Fibroblast of lung (primary cell): ENCODE measurements around the gene ADGRD1. TPM values are rescaled to one million over a fixed set of nuclear protein-coding genes. Genes with fewer than 3 reads are reported as not detected.

Experiments
- DNase-seq, 2 donors: peaks; one replicate each; pipeline versions ENCODE4 v3.0.0 to v3.0.0-alpha.2; 2010; ENCODE audit warnings: low read depth in 2 of 2
- H2AFZ ChIP-seq: 2 replicates; pipeline ENCODE4 v1.5.1; 2012; ENCODE audit warnings: low read length, control low read depth, inconsistent platforms
- H3K27ac ChIP-seq: 2 replicates; pipeline ENCODE4 v1.5.1; 2011; ENCODE audit warnings: low read length, control low read depth; ENCODE audit not compliant: insufficient read depth
- H3K27me3 ChIP-seq: 2 replicates; pipeline ENCODE4 v1.5.1; 2011; ENCODE audit warnings: mild to moderate bottlenecking, low read length; ENCODE audit not compliant: control insufficient read depth, insufficient read depth
- H3K36me3 ChIP-seq: 2 replicates; pipeline ENCODE4 v1.5.1; 2011; ENCODE audit warnings: low read length; ENCODE audit not compliant: control insufficient read depth, insufficient read depth
- H3K4me1 ChIP-seq: 2 replicates; pipeline ENCODE4 v1.5.1; 2011; ENCODE audit warnings: low read length; ENCODE audit not compliant: control insufficient read depth, insufficient read depth; ENCODE audit errors: extremely low read depth
- H3K4me2 ChIP-seq: 2 replicates; pipeline ENCODE4 v1.5.1; 2011; ENCODE audit warnings: low read length, control low read depth; ENCODE audit not compliant: insufficient read depth; ENCODE audit errors: extremely low read depth
- H3K4me3 ChIP-seq, 4 experiments: fragments of 200-600 bp in 1 of 4; sonication (generic) in 1 of 4; replicated peaks in 1 of 4; 2 replicates each; pipeline ENCODE4 v1.5.1; 2011 to 2016; ENCODE audit warnings: low read length in 4 of 4, low read depth in 3 of 4, mild to moderate bottlenecking in 3 of 4, control low read depth in 2 of 4, inconsistent platforms in 1 of 4, mixed read lengths in 1 of 4; ENCODE audit not compliant: insufficient read depth in 1 of 4; ENCODE audit errors: control extremely low read depth in 1 of 4
- H3K79me2 ChIP-seq: 2 replicates; pipeline ENCODE4 v1.5.1; 2012; ENCODE audit warnings: mild to moderate bottlenecking, low read length, inconsistent platforms; ENCODE audit not compliant: control insufficient read depth, insufficient read depth
- H3K9ac ChIP-seq: 2 replicates; pipeline ENCODE4 v1.5.1; 2011; ENCODE audit warnings: mild to moderate bottlenecking, low read length, control low read depth; ENCODE audit not compliant: insufficient read depth
- H3K9me3 ChIP-seq: 2 replicates; pipeline ENCODE4 v1.5.1; 2012; ENCODE audit warnings: low read depth, low read length; ENCODE audit not compliant: control insufficient read depth, insufficient read depth
- H4K20me1 ChIP-seq: 2 replicates; pipeline ENCODE4 v1.5.1; 2011; ENCODE audit warnings: low read length; ENCODE audit not compliant: control insufficient read depth, insufficient read depth; ENCODE audit errors: extremely low read depth
- EZH2 ChIP-seq: IDR thresholded peaks from 2 replicates; pipeline ENCODE4 v1.5.1; 2012; ENCODE audit warnings: low read length, control low read depth, mild to moderate bottlenecking; ENCODE audit errors: missing control alignments
- polyA plus RNA-seq, 2 donors: library from polyadenylated mRNA; depleted of rRNA in 1 of 2; stranded (reverse) in 1 of 2; unstranded in 1 of 2; fragments of >200 nt; gene quantifications; 2 replicates each; pipeline ENCODE4 v1.2.1, GENCODE V29; 2011 to 2012; ENCODE audit warnings: missing spikeins in 1 of 2
- total RNA-seq: library from RNA; depleted of rRNA; stranded (reverse); fragments of >200 nt; gene quantifications from 2 replicates; pipeline ENCODE4 v1.2.1, GENCODE V29; 2014
- TF ChIP-seq, protein P1 (sequence below), 2 donors: IDR thresholded peaks in 1 of 2; conservative IDR thresholded peaks in 1 of 2; 1 replicate in 1 of 2; 2 replicates in 1 of 2; pipeline ENCODE4 v1.5.1; 2011 to 2012; ENCODE audit warnings: low read length in 2 of 2, control low read depth in 1 of 2, inconsistent platforms in 1 of 2, low read depth in 1 of 2, mild to moderate bottlenecking in 1 of 2

ADGRD1 gene
- total and polyA plus RNA-seq, 2 donors (not counting 1 experiment from before 2014, with no cell fraction given): 7.3 to 11.6 TPM

DNA sequence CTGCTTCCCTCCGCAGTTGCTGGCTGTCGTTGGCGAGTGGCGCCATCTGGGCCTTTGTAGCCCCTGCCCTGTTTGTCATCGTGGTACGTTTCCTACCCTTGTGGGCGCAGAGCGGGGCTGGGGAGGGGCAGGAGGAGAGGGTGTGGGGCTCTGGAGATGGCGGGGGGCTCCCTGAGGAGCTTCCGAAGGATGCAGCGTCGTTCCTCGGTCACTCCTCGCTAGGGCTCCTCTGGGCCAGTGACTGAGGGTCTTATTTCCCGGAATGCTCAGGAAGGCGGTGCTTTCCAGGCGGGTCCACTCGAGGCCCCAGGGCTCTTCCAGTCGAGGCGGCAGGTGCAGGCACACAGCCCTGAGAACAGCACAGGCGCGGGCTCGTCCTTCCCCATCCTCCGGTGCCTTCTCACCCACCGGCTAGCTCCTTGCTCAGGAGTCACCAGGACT lies 167.1 kb downstream of the ADGRD1 start:
- DNase-seq: no peak
- H3K79me2 ChIP-seq: no peaks in the 10 kb centered on the region

DNA sequence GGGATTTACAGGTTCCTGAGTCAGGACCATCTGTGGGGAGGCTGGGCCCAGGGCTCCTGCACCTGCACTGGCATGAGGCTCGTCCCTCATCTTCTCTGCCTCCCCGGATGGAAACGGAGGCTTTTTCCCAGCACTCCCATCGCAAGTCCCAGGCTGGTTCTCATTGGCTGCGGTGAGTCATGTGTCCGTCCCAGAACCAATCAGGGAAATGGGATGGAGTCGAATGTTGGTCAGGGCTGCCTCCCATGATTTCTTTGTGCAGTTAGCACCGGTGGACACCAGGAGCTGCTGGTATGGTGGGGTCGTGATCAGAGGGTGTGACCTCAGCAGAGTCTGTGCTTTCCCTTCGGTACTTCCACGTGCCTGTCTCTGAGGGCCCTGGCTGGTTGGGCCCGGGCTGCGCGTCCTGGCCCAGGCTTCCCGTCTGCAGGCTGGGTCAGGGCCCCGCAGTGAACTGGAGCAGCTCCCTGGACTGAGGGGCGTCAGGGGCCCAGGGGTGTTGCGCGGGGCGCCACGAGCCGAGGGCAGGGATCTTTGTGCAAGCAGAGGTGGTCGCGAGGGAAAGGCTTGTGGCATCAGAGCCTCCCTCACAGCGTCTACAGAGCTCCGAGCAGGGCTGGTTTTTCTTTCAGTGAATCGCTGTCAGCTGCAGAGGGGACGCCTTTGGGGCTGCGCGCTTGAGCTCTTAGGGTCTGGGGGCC lies 168.1 kb downstream of the ADGRD1 start:
- Histone ChIP-seq H4K20me1 (no peaks in the 10 kb centered on the region), H2AFZ (no peak overlapping the region), H3K79me2 (no peaks in the 10 kb centered on the region), H3K9ac (no peak overlapping the region), H3K36me3 (no peaks in the 10 kb centered on the region), H3K4me3 (no peak overlapping the region), H3K4me2 (no peak overlapping the region), H3K4me1 (no peaks in the 10 kb centered on the region), H3K27ac (no peak overlapping the region), H3K9me3 (no peaks in the 10 kb centered on the region), H3K27me3 (no peaks in the 10 kb centered on the region)
- TF ChIP-seq, protein P1, sequence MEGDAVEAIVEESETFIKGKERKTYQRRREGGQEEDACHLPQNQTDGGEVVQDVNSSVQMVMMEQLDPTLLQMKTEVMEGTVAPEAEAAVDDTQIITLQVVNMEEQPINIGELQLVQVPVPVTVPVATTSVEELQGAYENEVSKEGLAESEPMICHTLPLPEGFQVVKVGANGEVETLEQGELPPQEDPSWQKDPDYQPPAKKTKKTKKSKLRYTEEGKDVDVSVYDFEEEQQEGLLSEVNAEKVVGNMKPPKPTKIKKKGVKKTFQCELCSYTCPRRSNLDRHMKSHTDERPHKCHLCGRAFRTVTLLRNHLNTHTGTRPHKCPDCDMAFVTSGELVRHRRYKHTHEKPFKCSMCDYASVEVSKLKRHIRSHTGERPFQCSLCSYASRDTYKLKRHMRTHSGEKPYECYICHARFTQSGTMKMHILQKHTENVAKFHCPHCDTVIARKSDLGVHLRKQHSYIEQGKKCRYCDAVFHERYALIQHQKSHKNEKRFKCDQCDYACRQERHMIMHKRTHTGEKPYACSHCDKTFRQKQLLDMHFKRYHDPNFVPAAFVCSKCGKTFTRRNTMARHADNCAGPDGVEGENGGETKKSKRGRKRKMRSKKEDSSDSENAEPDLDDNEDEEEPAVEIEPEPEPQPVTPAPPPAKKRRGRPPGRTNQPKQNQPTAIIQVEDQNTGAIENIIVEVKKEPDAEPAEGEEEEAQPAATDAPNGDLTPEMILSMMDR (conservative IDR thresholded peaks at IDR 0.05 in 1 of 2, IDR thresholded peaks at IDR 0.05 in 1 of 2; ENCODE audit: low read depth in 1 of 2, low read length in 2 of 2): no peak
- no peak for TF ChIP-seq EZH2
- no peak for DNase-seq

More for the DNA sequence above, 167.1 kb downstream of the ADGRD1 start:
- H3K9ac ChIP-seq: no peak overlapping the region
- no peaks in the 10 kb centered on the region for H3K4me1 ChIP-seq
- H3K27me3 ChIP-seq: no peaks in the 10 kb centered on the region
- no peak for TF ChIP-seq EZH2
- TF ChIP-seq, protein P1 (conservative IDR thresholded peaks at IDR 0.05 in 1 of 2, IDR thresholded peaks at IDR 0.05 in 1 of 2; ENCODE audit: low read depth in 1 of 2, low read length in 2 of 2): no peak
- H4K20me1 ChIP-seq: no peaks in the 10 kb centered on the region
- no peaks in the 10 kb centered on the region for H3K36me3 ChIP-seq
- H3K9me3 ChIP-seq: no peaks in the 10 kb centered on the region
- H3K4me2 ChIP-seq: no peak overlapping the region
- no peak overlapping the region for H3K27ac ChIP-seq
- H2AFZ ChIP-seq: no peak overlapping the region
- H3K4me3 ChIP-seq: no peak overlapping the region

- Histone ChIP-seq H3K27ac (no peak overlapping the region), H3K36me3 (no peaks in the 10 kb centered on the region), H2AFZ (no peak overlapping the region), H3K79me2 (no peaks in the 10 kb centered on the region), H3K4me2 (no peak overlapping the region), H3K27me3 (no peaks in the 10 kb centered on the region), H3K4me3 (no peak overlapping the region), H3K4me1 (no peaks in the 10 kb centered on the region), H3K9me3 (no peaks in the 10 kb centered on the region), H3K9ac (no peak overlapping the region), H4K20me1 (no peaks in the 10 kb centered on the region)
- TF ChIP-seq, protein P1 (conservative IDR thresholded peaks at IDR 0.05 in 1 of 2, IDR thresholded peaks at IDR 0.05 in 1 of 2; ENCODE audit: low read depth in 1 of 2, low read length in 2 of 2): no peak
- TF ChIP-seq EZH2: no peak
- no peak for DNase-seq
Measured at GRCh38 chr12:131122631-131123030, 168.9 kb downstream of the ADGRD1 start.
